IMR-90 (cell line): Measurements from ENCODE around the gene SCGB3A2. TPM values are rescaled to one million over a fixed set of nuclear protein-coding genes. Genes with fewer than 3 reads are reported as not detected.

Source experiments
- ATAC-seq: fragments of 200-7000 bp; cut with Tn5 transposase; 2 replicates; pipeline ENCODE4 v1.9.1; 2020; ENCODE audit warnings: low read depth, mild to moderate bottlenecking, moderate library complexity
- BruUV-seq: library from RNA; stranded (reverse); fragments of 400-500 nt; replicated peaks from 2 replicates; lab custom pipeline; 2021; lab: Mats Ljungman, UMichigan
- CTCF ChIA-PET: fragments of 300-600 bp; formaldehyde crosslinking; extraction: SDS; loops from one replicate; lab custom pipeline; 2021; ENCODE audit warnings: antibody characterized with exemption; lab: Yijun Ruan, JAX
- POLR2A ChIA-PET: fragments of 300-600 bp; sonication (Branson Sonifier 250); formaldehyde crosslinking; loops from one replicate; lab custom pipeline; 2022; ENCODE audit warnings: antibody characterized with exemption; ENCODE audit not compliant: unreplicated experiment; lab: Charles Lee
- DNase-seq: peaks from one replicate; pipeline ENCODE4 v3.0.0; 2013
- H2AFZ ChIP-seq: replicated peaks from 2 replicates; pipeline ENCODE3; 2013; ENCODE audit warnings: low read length, mild to moderate bottlenecking; ENCODE audit not compliant: poor library complexity
- H2AK5ac ChIP-seq: 2 replicates; pipeline ENCODE4 v1.6.1; 2013; ENCODE audit warnings: low read depth, low read length, inconsistent platforms
- H2AK9ac ChIP-seq: replicated peaks from 2 replicates; pipeline ENCODE3; 2013; ENCODE audit warnings: mild to moderate bottlenecking, low read depth, low read length, moderate library complexity; ENCODE audit not compliant: poor library complexity
- H2BK120ac ChIP-seq: 2 replicates; pipeline ENCODE4 v1.6.1; 2013; ENCODE audit warnings: low read depth, low read length, inconsistent platforms
- H2BK15ac ChIP-seq: 3 replicates; pipeline ENCODE4 v1.6.1; 2013; ENCODE audit warnings: low read depth, low read length, inconsistent platforms
- H2BK20ac ChIP-seq: 2 replicates; pipeline ENCODE4 v1.6.1; 2013; ENCODE audit warnings: low read depth, mild to moderate bottlenecking, inconsistent platforms, low read length, moderate library complexity
- H2BK5ac ChIP-seq: 2 replicates; pipeline ENCODE4 v1.6.1; 2013; ENCODE audit warnings: mild to moderate bottlenecking, low read depth, low read length, inconsistent platforms; ENCODE audit not compliant: poor library complexity, severe bottlenecking
- H3K14ac ChIP-seq: replicated peaks from 2 replicates; pipeline ENCODE4 v1.6.1; 2013; ENCODE audit warnings: low read depth, low read length, inconsistent platforms
- H3K18ac ChIP-seq: 2 replicates; pipeline ENCODE4 v1.6.1; 2013; ENCODE audit warnings: low read depth, low read length, control low read depth
- H3K23ac ChIP-seq: 2 replicates; pipeline ENCODE4 v1.6.1; 2013; ENCODE audit warnings: low read depth, low read length, inconsistent platforms
- H3K27ac ChIP-seq: 2 replicates; pipeline ENCODE4 v1.5.1; 2013; ENCODE audit warnings: mild to moderate bottlenecking, control low read depth, low read length; ENCODE audit not compliant: insufficient read depth
- H3K27me3 ChIP-seq: 2 replicates; pipeline ENCODE4 v1.6.1; 2013; ENCODE audit warnings: low read length; ENCODE audit not compliant: control insufficient read depth, insufficient read depth
- H3K36me3 ChIP-seq: 2 replicates; pipeline ENCODE4 v1.6.1; 2013; ENCODE audit warnings: low read length, mixed read lengths; ENCODE audit not compliant: control insufficient read depth, insufficient read depth
- H3K4ac ChIP-seq: 2 replicates; pipeline ENCODE4 v1.6.1; 2013; ENCODE audit warnings: low read depth, low read length, inconsistent platforms
- H3K4me1 ChIP-seq: 2 replicates; pipeline ENCODE4 v1.6.1; 2013; ENCODE audit warnings: low read length, mixed read lengths; ENCODE audit not compliant: control insufficient read depth, insufficient read depth
- H3K4me2 ChIP-seq: 2 replicates; pipeline ENCODE4 v1.6.1; 2013; ENCODE audit warnings: low read depth, mild to moderate bottlenecking, control low read depth, low read length, moderate library complexity
- H3K4me3 ChIP-seq: 2 replicates; pipeline ENCODE4 v1.5.1; 2013; ENCODE audit warnings: low read depth, mild to moderate bottlenecking, control low read depth, low read length, moderate library complexity; ENCODE audit not compliant: insufficient read depth
- H3K56ac ChIP-seq: 2 replicates; pipeline ENCODE4 v1.6.1; 2013; ENCODE audit warnings: low read length, inconsistent platforms; ENCODE audit not compliant: insufficient read depth; ENCODE audit errors: extremely low read depth
- H3K79me1 ChIP-seq, 2 experiments: 2 replicates each; pipeline ENCODE4 v1.6.1; 2013; ENCODE audit warnings: low read length in 2 of 2, inconsistent platforms in 1 of 2, low read depth in 1 of 2
- H3K9ac ChIP-seq: 2 replicates; pipeline ENCODE4 v1.6.1; 2013; ENCODE audit warnings: low read depth, low read length, control low read depth
- H3K9me1 ChIP-seq: 2 replicates; pipeline ENCODE4 v1.6.1; 2013; ENCODE audit warnings: low read length, inconsistent platforms; ENCODE audit not compliant: insufficient read depth
- H3K9me3 ChIP-seq: 2 replicates; pipeline ENCODE4 v1.6.1; 2013; ENCODE audit warnings: low read length; ENCODE audit not compliant: control insufficient read depth, insufficient read depth
- H4K20me1 ChIP-seq: 2 replicates; pipeline ENCODE4 v1.6.1; 2013; ENCODE audit warnings: low read length, inconsistent platforms; ENCODE audit not compliant: insufficient read depth
- H4K5ac ChIP-seq: 2 replicates; pipeline ENCODE4 v1.6.1; 2013; ENCODE audit warnings: mild to moderate bottlenecking, low read depth, low read length, control low read depth
- H4K8ac ChIP-seq, 2 experiments: 2 replicates each; pipeline ENCODE4 v1.6.1; 2013; ENCODE audit warnings: low read depth in 2 of 2, low read length in 2 of 2, control low read depth in 1 of 2, inconsistent platforms in 1 of 2
- H4K91ac ChIP-seq: 2 replicates; pipeline ENCODE4 v1.6.1; 2013; ENCODE audit warnings: low read depth, low read length, inconsistent platforms; ENCODE audit not compliant: insufficient read depth
- CEBPB ChIP-seq: IDR thresholded peaks from 2 replicates; pipeline ENCODE4 v1.6.1; 2012; ENCODE audit warnings: low read depth, low read length, improper control_type of control experiment
- FOS ChIP-seq: fragments of 150-350 bp; IDR thresholded peaks from 2 replicates; pipeline ENCODE4 v1.6.1; 2016; ENCODE audit warnings: low read depth, low read length
- MAFK ChIP-seq: IDR thresholded peaks from 2 replicates; pipeline ENCODE4 v1.6.1; 2012; ENCODE audit warnings: low read depth, low read length, improper control_type of control experiment
- MXI1 ChIP-seq: IDR thresholded peaks from 2 replicates; pipeline ENCODE4 v1.6.1; 2012; ENCODE audit warnings: low read depth, mild to moderate bottlenecking, low read length, moderate library complexity, borderline replicate concordance
- RAD21 ChIP-seq: IDR thresholded peaks from 2 replicates; pipeline ENCODE4 v1.6.1; 2012; ENCODE audit warnings: low read length, improper control_type of control experiment
- RCOR1 ChIP-seq: IDR thresholded peaks from 2 replicates; pipeline ENCODE4 v1.6.1; 2012; ENCODE audit warnings: mild to moderate bottlenecking, low read length, improper control_type of control experiment; ENCODE audit not compliant: insufficient replicate concordance
- RFX5 ChIP-seq: IDR thresholded peaks from 2 replicates; pipeline ENCODE4 v1.8.0; 2012; ENCODE audit warnings: low read depth, mild to moderate bottlenecking, low read length, moderate library complexity
- USF2 ChIP-seq: fragments of 150-350 bp; IDR thresholded peaks from 2 replicates; pipeline ENCODE4 v1.6.1; 2017; ENCODE audit warnings: mild to moderate bottlenecking, antibody characterized with exemption, low read length, low read depth
- WGBS, 2 experiments: methylation state at CpG; one replicate each; pipeline versions ENCODE4 v1.1.5 to v1.1.7; 2013; ENCODE audit warnings: missing lambda C conversion rate in 2 of 2; ENCODE audit not compliant: insufficient read length in 1 of 2; ENCODE audit errors: extremely low coverage in 2 of 2; 5-methylcytosine and 5-hydroxymethylcytosine counted together
- dilution Hi-C: fragments of 300-500 bp; cut with HindIII; formaldehyde crosslinking; loops from one replicate; pipeline ENCODE4 v1.14.3; 2018; ENCODE audit warnings: low sequenced_read_pairs; ENCODE audit not compliant: unreplicated experiment
- in situ Hi-C: fragments of 300-500 bp; cut with MboI; formaldehyde crosslinking; loops from 3 replicates; pipeline ENCODE4 v1.14.3; 2019; ENCODE audit warnings: low sequenced_read_pairs, inconsistent platforms, mixed read lengths
- intact Hi-C: fragments of 100-400 bp; cut with micrococcal nuclease; formaldehyde crosslinking; loops from 2 replicates; pipeline ENCODE4 v1.10.0; 2022
- polyA plus RNA-seq, 3 experiments: library from polyadenylated mRNA; depleted of rRNA; stranded (reverse); fragments of >200 nt; gene quantifications; 2 replicates each; pipeline ENCODE4 v1.2.3, GENCODE V29; 2012; ENCODE audit warnings: low replicate concordance in 1 of 3
- total RNA-seq: library from RNA; depleted of rRNA; stranded (reverse); fragments of >200 nt; gene quantifications from 2 replicates; pipeline ENCODE4 v1.2.3, GENCODE V29; 2012

SCGB3A2 gene
- total and polyA plus RNA-seq, 2 of the 4 experiments (the other 2 are of a cell fraction) = not detected

DNA sequence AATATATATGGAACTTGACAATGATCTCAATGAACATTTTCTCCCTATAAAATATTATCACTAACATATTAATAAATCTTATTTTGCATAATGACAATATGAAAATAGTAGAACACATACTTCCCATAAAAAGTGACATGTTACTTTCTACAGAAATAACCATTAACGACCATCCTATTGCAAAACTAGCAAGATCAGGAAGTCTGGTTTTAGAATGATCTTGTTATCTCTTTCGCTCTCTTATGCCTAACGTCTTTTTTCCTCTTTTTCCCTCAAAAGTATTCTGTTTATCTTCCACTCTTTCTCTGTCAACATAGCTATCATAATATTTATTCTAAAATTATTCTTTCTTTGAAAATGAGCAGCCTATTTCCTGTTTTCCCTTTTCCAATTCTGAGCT is 49.4 kb downstream of the SCGB3A2 start:
- Histone ChIP-seq H3K4me3 (no peak overlapping the region), H3K9ac (no peak overlapping the region), H2BK15ac (no peak overlapping the region), H3K9me1 (no peaks in the 10 kb centered on the region), H3K27ac (no peak overlapping the region), H3K79me1 (no peaks in the 10 kb centered on the region), H3K4me2 (no peak overlapping the region), H3K56ac (no peak overlapping the region), H2BK5ac (no peak overlapping the region), H3K4me1 (no peaks in the 10 kb centered on the region), H2AFZ (no peak overlapping the region), H3K14ac (no peak overlapping the region), H3K9me3 (no peaks in the 10 kb centered on the region), H4K20me1 (no peaks in the 10 kb centered on the region), H3K36me3 (no peaks in the 10 kb centered on the region), H3K18ac (no peak overlapping the region), H2AK5ac (no peak overlapping the region), H2BK20ac (no peak overlapping the region), H3K23ac (no peak overlapping the region), H3K27me3 (no peaks in the 10 kb centered on the region), H2BK120ac (no peak overlapping the region), H4K91ac (no peak overlapping the region), H3K4ac (no peak overlapping the region), H4K8ac (no peak overlapping the region), H2AK9ac (no peak overlapping the region), H4K5ac (no peak overlapping the region)
- dilution Hi-C loops (no loop called here), intact Hi-C loops (no loop called here), in situ Hi-C loops (no loop called here)
- ATAC-seq (no peak), DNase-seq (no peak)
- TF ChIP-seq MAFK (no peak), RFX5 (no peak), FOS (no peak), RCOR1 (no peak), CEBPB (no peak), MXI1 (no peak), USF2 (no peak), RAD21 (no peak)
- no TSS peak for BruUV-seq
- ChIA-PET POLR2A (no interaction called here), CTCF (no interaction called here)
- no CpG with 5 or more reads among the region's 3 CpGs for WGBS, 2 experiments
